H1 (cell line): ENCODE data around the gene MSANTD2. TPM values are rescaled to one million over a fixed set of nuclear protein-coding genes. Genes with fewer than 3 reads are reported as not detected.
A peak's percentile ranks its signal among the peaks of the same experiment; 100 is the strongest.

Experiments used
- CTCF ChIA-PET: fragments of 300-600 bp; sonication (Branson Sonifier 250); formaldehyde crosslinking; loops from one replicate; lab custom pipeline; 2021; ENCODE audit not compliant: partially characterized antibody; lab: Charles Lee
- POLR2A ChIA-PET: fragments of 300-600 bp; sonication (Branson Sonifier 250); formaldehyde crosslinking; loops from one replicate; lab custom pipeline; 2021; ENCODE audit warnings: inconsistent platforms; ENCODE audit not compliant: partially characterized antibody; lab: Charles Lee
- DNase-seq, 2 experiments: peaks; one replicate each; pipeline versions ENCODE4 v3.0.0 to v3.0.0-alpha.2; 2010 to 2022; ENCODE audit warnings: low spot score in 2 of 2, low read depth in 1 of 2, mixed read lengths in 1 of 2
- FAIRE-seq: peaks from 2 replicates; lab custom pipeline; 2011; peaks lifted over from hg19 to GRCh38; lab: Jason Lieb, UNC
- H2AFZ ChIP-seq: 2 replicates; pipeline ENCODE4 v1.8.1; 2012; ENCODE audit warnings: low read length, inconsistent platforms
- H2AK5ac ChIP-seq: 2 replicates; pipeline ENCODE4 v1.6.1; 2013; ENCODE audit warnings: low read depth, low read length
- H2BK120ac ChIP-seq: replicated peaks from 2 replicates; pipeline ENCODE3; 2013; ENCODE audit warnings: low read depth, low read length, inconsistent platforms
- H2BK12ac ChIP-seq: 2 replicates; pipeline ENCODE4 v1.6.1; 2013; ENCODE audit warnings: low read depth, low read length
- H2BK15ac ChIP-seq: 2 replicates; pipeline ENCODE4 v1.6.1; 2013; ENCODE audit warnings: low read length
- H2BK20ac ChIP-seq: 2 replicates; pipeline ENCODE4 v1.6.1; 2013; ENCODE audit warnings: low read length
- H2BK5ac ChIP-seq: 2 replicates; pipeline ENCODE4 v1.6.1; 2013; ENCODE audit warnings: low read depth, low read length
- H3K14ac ChIP-seq: 2 replicates; pipeline ENCODE4 v1.6.1; 2013; ENCODE audit warnings: inconsistent platforms; ENCODE audit not compliant: insufficient read length
- H3K18ac ChIP-seq: 2 replicates; pipeline ENCODE4 v1.6.1; 2013; ENCODE audit warnings: low read length; ENCODE audit errors: extremely low read depth
- H3K23ac ChIP-seq: 2 replicates; pipeline ENCODE4 v1.6.1; 2013; ENCODE audit warnings: inconsistent platforms; ENCODE audit not compliant: insufficient read length
- H3K23me2 ChIP-seq: 2 replicates; pipeline ENCODE4 v1.6.1; 2013; ENCODE audit warnings: low read depth, low read length
- H3K27ac ChIP-seq: 2 replicates; pipeline ENCODE4 v1.6.1; 2011; ENCODE audit warnings: low read depth, low read length, inconsistent platforms
- H3K27me3 ChIP-seq, 4 experiments: replicated peaks in 1 of 4; 1 replicate in 1 of 4; 2 replicates in 3 of 4; pipeline versions ENCODE4 v1.6.1 to v1.8.1; 2011 to 2013; ENCODE audit warnings: low read length in 3 of 4, mild to moderate bottlenecking in 3 of 4, inconsistent platforms in 2 of 4, mixed read lengths in 2 of 4, moderate library complexity in 1 of 4; ENCODE audit not compliant: control insufficient read depth in 3 of 4, insufficient read depth in 3 of 4; ENCODE audit errors: extremely low read depth in 1 of 4
- H3K36me3 ChIP-seq, 4 experiments: 2 replicates each; pipeline versions ENCODE4 v1.6.1 to v1.8.1; 2011 to 2013; ENCODE audit warnings: mild to moderate bottlenecking in 4 of 4, low read length in 3 of 4, moderate library complexity in 2 of 4, control low read depth in 1 of 4, inconsistent platforms in 1 of 4; ENCODE audit not compliant: insufficient read depth in 4 of 4, control insufficient read depth in 2 of 4
- H3K4ac ChIP-seq: replicated peaks from 2 replicates; pipeline ENCODE3; 2013; ENCODE audit warnings: low read length, low read depth, mixed read lengths, inconsistent platforms; ENCODE audit not compliant: insufficient read length
- H3K4me1 ChIP-seq, 4 experiments: replicated peaks in 1 of 4; 1 replicate in 1 of 4; 2 replicates in 3 of 4; pipeline versions ENCODE4 v1.6.1 to v1.8.1; 2011 to 2013; ENCODE audit warnings: low read length in 3 of 4, inconsistent platforms in 2 of 4, mixed read lengths in 1 of 4; ENCODE audit not compliant: insufficient read depth in 4 of 4, control insufficient read depth in 3 of 4
- H3K4me2 ChIP-seq, 2 experiments: 2 replicates each; pipeline versions ENCODE4 v1.6.1 to v1.8.1; 2011 to 2013; ENCODE audit warnings: low read depth in 2 of 2, low read length in 2 of 2, control low read depth in 1 of 2, inconsistent platforms in 1 of 2, mild to moderate bottlenecking in 1 of 2; ENCODE audit not compliant: insufficient read depth in 1 of 2
- H3K4me3 ChIP-seq, 4 experiments: fragments of 200-600, 300-600 bp in 1 of 4; sonication (generic), shearing (Covaris generic), sonication (Bioruptor Twin) in 1 of 4; 2 replicates each; pipeline versions ENCODE4 v1.5.1 to v1.8.1; 2011 to 2016; ENCODE audit warnings: low read length in 4 of 4, low read depth in 3 of 4, control low read depth in 2 of 4, inconsistent platforms in 2 of 4, mild to moderate bottlenecking in 2 of 4, mixed read lengths in 1 of 4, moderate library complexity in 1 of 4; ENCODE audit not compliant: insufficient read depth in 2 of 4; ENCODE audit errors: extremely low read depth in 1 of 4
- H3K56ac ChIP-seq: replicated peaks from 2 replicates; pipeline ENCODE3; 2013; ENCODE audit warnings: low read depth, mild to moderate bottlenecking, mixed read lengths, low read length, inconsistent platforms; ENCODE audit not compliant: insufficient read length
- H3K79me1 ChIP-seq: 2 replicates; pipeline ENCODE4 v1.6.1; 2013; ENCODE audit warnings: low read depth, low read length, control low read depth
- H3K79me2 ChIP-seq, 2 experiments: 2 replicates each; pipeline versions ENCODE4 v1.6.1 to v1.8.1; 2012 to 2013; ENCODE audit warnings: low read length in 2 of 2, mild to moderate bottlenecking in 2 of 2, inconsistent platforms in 1 of 2; ENCODE audit not compliant: insufficient read depth in 2 of 2, control insufficient read depth in 1 of 2
- H3K9ac ChIP-seq, 4 experiments: replicated peaks in 1 of 4; 1 replicate in 1 of 4; 2 replicates in 3 of 4; pipeline versions ENCODE4 v1.6.1 to v1.8.1; 2011 to 2013; ENCODE audit warnings: low read depth in 3 of 4, low read length in 3 of 4, control low read depth in 2 of 4, mild to moderate bottlenecking in 2 of 4, moderate library complexity in 2 of 4, inconsistent platforms in 1 of 4; ENCODE audit errors: extremely low read depth in 1 of 4
- H3K9me3 ChIP-seq, 2 experiments: 2 replicates each; pipeline versions ENCODE4 v1.6.1 to v1.8.1; 2012 to 2013; ENCODE audit warnings: mild to moderate bottlenecking in 2 of 2, moderate library complexity in 2 of 2, control low read depth in 1 of 2, inconsistent platforms in 1 of 2, low read depth in 1 of 2, low read length in 1 of 2, mixed read lengths in 1 of 2; ENCODE audit not compliant: insufficient read depth in 2 of 2
- H4K20me1 ChIP-seq, 2 experiments: replicated peaks in 1 of 2; 2 replicates each; pipeline versions ENCODE3 to v1.8.1; 2011 to 2013; ENCODE audit warnings: inconsistent platforms in 2 of 2, low read length in 2 of 2, mild to moderate bottlenecking in 1 of 2; ENCODE audit not compliant: insufficient read depth in 2 of 2, control insufficient read depth in 1 of 2
- H4K5ac ChIP-seq: 2 replicates; pipeline ENCODE4 v1.6.1; 2013; ENCODE audit warnings: low read length, low read depth, mixed read lengths, inconsistent platforms; ENCODE audit not compliant: insufficient read length
- H4K8ac ChIP-seq: 2 replicates; pipeline ENCODE4 v1.8.0; 2013; ENCODE audit warnings: mild to moderate bottlenecking, moderate library complexity, low read length, inconsistent platforms; ENCODE audit not compliant: insufficient read depth; ENCODE audit errors: extremely low read depth
- H4K91ac ChIP-seq: replicated peaks from 2 replicates; pipeline ENCODE3; 2013; ENCODE audit warnings: low read length, mixed read lengths, inconsistent platforms; ENCODE audit not compliant: insufficient read length
- ASH2L ChIP-seq: fragments of 200-600, 300-600 bp; sonication (generic); IDR thresholded peaks from one replicate; pipeline ENCODE4 v1.7.1; 2017; ENCODE audit warnings: low read length
- CTBP2 ChIP-seq: IDR thresholded peaks from 2 replicates; pipeline ENCODE4 v1.7.0; 2011; ENCODE audit warnings: borderline replicate concordance, mild to moderate bottlenecking, moderate library complexity, mixed read lengths, low read length; ENCODE audit not compliant: insufficient read depth, insufficient read length
- EZH2 ChIP-seq: fragments of 200-600 bp; sonication (generic); IDR thresholded peaks from 2 replicates; pipeline ENCODE4 v1.7.1; 2012; ENCODE audit warnings: low read depth, mild to moderate bottlenecking, moderate library complexity, low read length, inconsistent platforms; ENCODE audit not compliant: severe bottlenecking
- HDAC6 ChIP-seq: IDR thresholded peaks from one replicate; pipeline ENCODE4 v1.7.1; 2012; ENCODE audit warnings: low read depth, mild to moderate bottlenecking, inconsistent platforms, low read length, moderate library complexity
- JUN ChIP-seq: IDR thresholded peaks from 2 replicates; pipeline ENCODE4 v1.6.1; 2011; ENCODE audit warnings: low read depth, mild to moderate bottlenecking, improper control_type of control experiment, low read length
- RNF2 ChIP-seq: fragments of 200-900, 300-1000 bp; sonication (generic); IDR thresholded peaks from 2 replicates; pipeline ENCODE4 v1.7.1; 2016; ENCODE audit warnings: borderline replicate concordance, low read depth, mild to moderate bottlenecking, antibody characterized with exemption, low read length; ENCODE audit not compliant: poor library complexity, severe bottlenecking; ENCODE audit errors: missing control alignments
- SIRT6 ChIP-seq: IDR thresholded peaks from one replicate; pipeline ENCODE4 v1.7.1; 2012; ENCODE audit warnings: low read length, inconsistent platforms
- SP2 ChIP-seq: IDR thresholded peaks from 2 replicates; pipeline ENCODE4 v1.6.1; 2012; ENCODE audit warnings: mild to moderate bottlenecking, low read length, inconsistent platforms
- TAF7 ChIP-seq: optimal IDR thresholded peaks from 2 replicates; pipeline ENCODE3; 2011; ENCODE audit warnings: low read depth, mild to moderate bottlenecking, inconsistent platforms, low read length, moderate library complexity, borderline replicate concordance
- TCF12 ChIP-seq: IDR thresholded peaks from 2 replicates; pipeline ENCODE4 v1.6.1; 2011; ENCODE audit warnings: low read depth, mild to moderate bottlenecking, low read length
- ZNF274 ChIP-seq: IDR thresholded peaks from 2 replicates; pipeline ENCODE4 v1.7.0; 2012; ENCODE audit warnings: low read length, borderline replicate concordance; ENCODE audit errors: extremely low read depth
- WGBS, 2 experiments: shearing (Covaris generic) in 1 of 2; methylation state at CpG; one replicate each; pipeline versions ENCODE4 v1.1.6 to v1.1.7; 2013 to 2015; ENCODE audit warnings: low lambda C conversion rate in 2 of 2, mixed read lengths in 2 of 2, inconsistent platforms in 1 of 2, low coverage in 1 of 2, missing lambda C conversion rate in 1 of 2; ENCODE audit not compliant: insufficient replicate concordance in 2 of 2, insufficient coverage in 1 of 2, insufficient read length in 1 of 2; ENCODE audit errors: extremely low coverage in 1 of 2, missing lambda C conversion rate in 1 of 2; 5-methylcytosine and 5-hydroxymethylcytosine counted together
- polyA plus RNA-seq, 7 experiments: library from polyadenylated mRNA; depleted of rRNA in 3 of 7; stranded (reverse) in 5 of 7; unstranded in 2 of 7; fragments of >200 nt in 5 of 7; fragments of 200-250 nt in 2 of 7; gene quantifications; 1 replicate in 5 of 7; 2 replicates in 1 of 7; 4 replicates in 1 of 7; pipeline versions ENCODE4 v1.2.1 to v1.2.3, GENCODE V29; 2011 to 2013; ENCODE audit warnings: missing spikeins in 2 of 7, mixed read lengths in 2 of 7
- total RNA-seq: library from RNA; stranded (reverse); fragmentation: NEBNext Ultra II Directional; extraction: Animal tissue kit (Norgen Biotek cat#: 25700); gene quantifications from 2 replicates; pipeline ENCODE4 v1.2.1, GENCODE V29; 2021

MSANTD2 gene
- total and polyA plus RNA-seq, 2 of the 8 experiments (the other 6 are each of a cell fraction or from before 2014, with no cell fraction given): 8.2 to 15.9 TPM

DNA sequence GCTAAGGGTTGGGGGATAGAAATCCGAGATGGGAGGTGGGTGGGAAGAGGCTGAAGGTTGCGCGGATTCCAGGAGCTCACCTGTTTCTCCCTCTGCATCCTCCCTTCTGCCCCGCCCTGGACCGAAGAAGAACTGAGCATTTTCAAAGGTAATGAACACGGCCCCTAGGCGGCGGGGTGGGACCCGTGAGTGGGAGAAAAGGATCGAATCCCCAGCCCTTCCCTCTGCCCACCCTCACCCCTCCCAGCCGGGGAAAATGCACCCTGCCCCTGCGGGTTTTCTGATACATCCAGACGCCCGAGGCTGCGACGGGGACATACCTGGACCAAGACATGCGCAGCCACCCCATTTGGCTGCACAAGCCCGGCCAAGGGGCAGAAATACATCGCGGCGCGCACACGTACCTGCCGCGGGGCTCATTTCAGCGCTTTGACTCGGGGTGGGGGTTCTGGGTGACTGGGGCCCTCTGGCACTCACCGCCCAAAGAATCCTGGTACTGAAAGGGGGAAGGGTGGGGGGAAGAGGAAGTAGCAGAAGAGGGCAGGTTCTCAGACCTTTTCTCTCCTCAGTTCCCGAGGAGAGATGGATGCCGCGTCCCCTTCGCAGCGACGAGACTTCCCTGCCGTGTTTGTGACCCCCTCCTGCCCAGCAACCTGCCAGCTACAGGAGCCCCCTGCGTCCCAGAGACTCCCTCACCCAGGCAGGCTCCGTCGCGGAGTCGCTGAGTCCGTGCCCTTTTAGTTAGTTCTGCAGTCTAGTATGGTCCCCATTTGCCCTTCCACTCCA, 54.2 kb downstream of the MSANTD2 start:
- Histone ChIP-seq H2BK15ac (no peak overlapping the region), H3K4me2 (peak overlapping the region; percentile 83 to 95), H2BK5ac (peak overlapping the region; percentile 26; the same call in 1 of the 2 replicates), H3K4me3 (peak overlapping the region; percentile 72 to 83 (median 77)), H2BK120ac (no peak overlapping the region), H2BK20ac (no peak overlapping the region), H3K79me1 (no peaks in the 10 kb centered on the region), H3K4ac (no peak overlapping the region), H3K27ac (no peak overlapping the region), H2AK5ac (no peak overlapping the region), H3K9ac (no peak overlapping the region), H3K4me1 (peaks cover 0 to 16% (median 12%) of the 10 kb centered on the region in 4 experiments; a peak in 6 of 7 replicates), H3K14ac (no peak overlapping the region), H3K79me2 (no peaks in the 10 kb centered on the region), H3K9me3 (no peaks in the 10 kb centered on the region), H3K56ac (no peak overlapping the region), H3K36me3 (no peaks in the 10 kb centered on the region), H3K18ac (peak overlapping the region; percentile 55), H4K20me1 (peaks cover 14 to 33% of the 10 kb centered on the region in 2 experiments), H2BK12ac (0 out of 2 replicates have a peak overlapping the region, but pooled peaks have one; percentile 14), H3K23me2 (peaks cover 9% of the 10 kb centered on the region; the same call in 1 of the 2 replicates), H3K23ac (no peak overlapping the region), H2AFZ (peak overlapping the region; percentile 97), H3K27me3 (peaks cover 92 to 99% (median 97%) of the 10 kb centered on the region in 4 experiments), H4K5ac (no peak overlapping the region), H4K91ac (no peak overlapping the region), H4K8ac (peak overlapping the region; percentile 18)
- CTCF ChIA-PET: interaction anchor here (0.6 to 28.0 kb wide), 24 partner anchors 7 to 138 kb away, joined by 3 to 382 read pairs (median 4); partner anchors contain the start of genes ESAM, NRGN, SIAE and SPA17
- 1% methylated on average over 22 of the region's 41 CpGs; no CpG with 5 or more reads in 1 of the 2 experiments for WGBS, 2 experiments
- no peak for FAIRE-seq
- peak in 1 of 2 experiments; percentile 76 for DNase-seq
- POLR2A ChIA-PET: interaction anchor here (0.8 to 3.0 kb wide), 6 partner anchors 10 to 114 kb away, joined by 3 to 13 read pairs (median 6); partner anchors contain the start of genes MSANTD2, SIAE and SPA17
- no peak for TF ChIP-seq HDAC6
- TF ChIP-seq RNF2: no peak
- no peak for TF ChIP-seq SP2
- TF ChIP-seq TCF12: no peak
- TF ChIP-seq EZH2: peak; percentile 9
- TF ChIP-seq ZNF274: no peak
- TF ChIP-seq JUN: no peak
- no peak for TF ChIP-seq CTBP2
- TF ChIP-seq ASH2L: no peak
- TF ChIP-seq TAF7: no peak
- TF ChIP-seq SIRT6: no peak
